Tibial nerve (tissue), 4 donors: ENCODE data around the gene AMBRA1.

Experiments used
- EP300 ChIP-seq, 2 donors: sonication (generic); formaldehyde crosslinking; IDR thresholded peaks; one replicate each; pipeline ENCODE4 v1.6.1; 2017; ENCODE audit warnings: antibody characterized with exemption in 2 of 2, mild to moderate bottlenecking in 1 of 2
- TF ChIP-seq, protein P1 (sequence below), 5 experiments: fragments of 200-600 bp in 3 of 5; fragments of 450-650 bp in 2 of 5; sonication (generic) in 3 of 5; IDR thresholded peaks; one replicate each; pipeline ENCODE4 v1.5.1; 2016 to 2019; ENCODE audit warnings: antibody characterized with exemption in 5 of 5, mild to moderate bottlenecking in 3 of 5, moderate library complexity in 2 of 5

DNA sequence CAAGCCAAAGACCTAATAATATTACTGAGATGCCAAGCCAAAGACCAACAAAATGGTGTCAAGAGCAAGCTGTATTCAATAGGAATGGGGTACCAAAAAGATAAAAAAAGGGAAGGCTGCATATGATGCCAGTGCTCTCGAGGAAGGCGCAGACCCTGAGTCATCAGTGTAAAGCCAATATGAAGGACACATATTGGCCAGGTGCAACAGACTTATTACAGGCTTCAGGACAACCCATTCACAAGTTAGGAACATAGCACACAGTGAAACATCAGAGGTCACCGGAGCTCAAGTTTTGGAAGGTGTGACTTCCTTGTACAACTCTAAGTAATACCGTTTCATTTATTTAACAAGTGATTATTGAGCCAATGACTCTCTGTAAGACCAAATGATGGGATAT, 58.1 kb downstream of the AMBRA1 start:
- TF ChIP-seq, protein P1, sequence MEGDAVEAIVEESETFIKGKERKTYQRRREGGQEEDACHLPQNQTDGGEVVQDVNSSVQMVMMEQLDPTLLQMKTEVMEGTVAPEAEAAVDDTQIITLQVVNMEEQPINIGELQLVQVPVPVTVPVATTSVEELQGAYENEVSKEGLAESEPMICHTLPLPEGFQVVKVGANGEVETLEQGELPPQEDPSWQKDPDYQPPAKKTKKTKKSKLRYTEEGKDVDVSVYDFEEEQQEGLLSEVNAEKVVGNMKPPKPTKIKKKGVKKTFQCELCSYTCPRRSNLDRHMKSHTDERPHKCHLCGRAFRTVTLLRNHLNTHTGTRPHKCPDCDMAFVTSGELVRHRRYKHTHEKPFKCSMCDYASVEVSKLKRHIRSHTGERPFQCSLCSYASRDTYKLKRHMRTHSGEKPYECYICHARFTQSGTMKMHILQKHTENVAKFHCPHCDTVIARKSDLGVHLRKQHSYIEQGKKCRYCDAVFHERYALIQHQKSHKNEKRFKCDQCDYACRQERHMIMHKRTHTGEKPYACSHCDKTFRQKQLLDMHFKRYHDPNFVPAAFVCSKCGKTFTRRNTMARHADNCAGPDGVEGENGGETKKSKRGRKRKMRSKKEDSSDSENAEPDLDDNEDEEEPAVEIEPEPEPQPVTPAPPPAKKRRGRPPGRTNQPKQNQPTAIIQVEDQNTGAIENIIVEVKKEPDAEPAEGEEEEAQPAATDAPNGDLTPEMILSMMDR (IDR thresholded peaks at IDR 0.05) = no peak
- no peak for TF ChIP-seq EP300 (IDR thresholded peaks at IDR 0.05)
